ENCODE data around the gene BANK1. TPM values are rescaled to one million over a fixed set of nuclear protein-coding genes. Genes with fewer than 3 reads are reported as not detected.

Gene BANK1
- total RNA-seq, 1 experiment from 2014 or later, result 1.1 TPM

GRCh38 chr4:101970547-101971155 lies 180.1 kb downstream of the BANK1 start:
- no peaks in the 10 kb centered on the region for H3K36me3 Mint-ChIP-seq (ENCODE audit: insufficient read depth in 1 of 3, low read depth in 3 of 3)
- no peak for DNase-seq
- Histone ChIP-seq H2AFZ (ENCODE audit: low read length) (no peak overlapping the region), H3K4me1 (ENCODE audit: insufficient read depth, low read length) (no peaks in the 10 kb centered on the region), H4K91ac (ENCODE audit: insufficient read length, low read depth, low read length) (no peak overlapping the region), H3K79me1 (ENCODE audit: insufficient read depth, low read depth, low read length, poor library complexity, severe bottlenecking) (no peaks in the 10 kb centered on the region), H3K18ac (ENCODE audit: insufficient read length, low read depth, low read length) (no peak overlapping the region), H4K5ac (ENCODE audit: insufficient read length, low read depth, low read length) (no peak overlapping the region), H4K20me1 (ENCODE audit: control insufficient read depth, insufficient read depth, insufficient read length) (no peaks in the 10 kb centered on the region), H2BK20ac (ENCODE audit: low read depth, low read length, poor library complexity, severe bottlenecking) (no peak overlapping the region), H3K9ac (ENCODE audit: extremely low read depth, insufficient read length, low read length) (no peak overlapping the region), H3K27me3 (ENCODE audit: insufficient read depth, low read length) (no peaks in the 10 kb centered on the region), H3K23ac (ENCODE audit: insufficient read length, low read depth, low read length) (no peak overlapping the region), H3K27ac (ENCODE audit: insufficient read length, low read depth, low read length) (no peak overlapping the region), H2BK120ac (ENCODE audit: low read depth, low read length, poor library complexity, severe bottlenecking) (no peak overlapping the region), H2BK12ac (ENCODE audit: insufficient read length, low read depth, low read length) (no peak overlapping the region), H3T11ph (ENCODE audit: low read length) (no peak overlapping the region), H3K79me2 (ENCODE audit: insufficient read depth, low read length) (no peaks in the 10 kb centered on the region), H3K4ac (ENCODE audit: low read depth, low read length) (no peak overlapping the region), H2BK15ac (ENCODE audit: low read depth, low read length) (no peak overlapping the region), H2AK5ac (ENCODE audit: insufficient read length, low read length) (no peak overlapping the region), H3K4me2 (ENCODE audit: insufficient read depth, insufficient read length, low read length) (no peak overlapping the region), H4K8ac (replicated peaks; ENCODE audit: insufficient read length, low read depth, low read length) (no peak overlapping the region), H3K9me3 (ENCODE audit: control insufficient read depth, low read depth, low read length) (no peaks in the 10 kb centered on the region), H2BK5ac (ENCODE audit: insufficient read length, low read length) (no peak overlapping the region), H3K56ac (ENCODE audit: insufficient read length, low read depth, low read length) (no peak overlapping the region), H3K14ac (ENCODE audit: insufficient read depth, low read length) (no peak overlapping the region), H3K23me2 (ENCODE audit: insufficient read length, low read depth, low read length, poor library complexity, severe bottlenecking) (no peaks in the 10 kb centered on the region)
- no peaks in the 10 kb centered on the region for H3K27me3 Mint-ChIP-seq (ENCODE audit: low read depth)
- H3K4me3 Mint-ChIP-seq, result no peak overlapping the region
- no peak for TF ChIP-seq CTCF (conservative IDR thresholded peaks at IDR 0.05)
- WGBS (ENCODE audit: extremely low coverage, insufficient read length, low lambda C conversion rate), result no CpG with 5 or more reads among the region's 6 CpGs
- peaks cover 8 to 10% of the 10 kb centered on the region in 2 experiments; a peak in 3 of 4 replicates for H3K4me1 Mint-ChIP-seq
- no peak overlapping the region; a peak in 2 of 7 replicates for H3K27ac Mint-ChIP-seq
- no peaks in the 10 kb centered on the region for H3K9me3 Mint-ChIP-seq

Data from H9 (cell line).